Measurements from ENCODE around the gene MAP3K20. TPM values are rescaled to one million over a fixed set of nuclear protein-coding genes. Genes with fewer than 3 reads are reported as not detected.
"Not testable (repeated sequence)": the region's sequence is repeated elsewhere in the genome, so short reads cannot be mapped to it uniquely, and the experiment has no call there.

Gene MAP3K20
- total and polyA plus RNA-seq, 8 donors = 49.6 to 71.8 (median 64.6) TPM

GRCh38 chr2:173249661-173250641 lies 174.3 kb downstream of the MAP3K20 start:
- no peak for TF ChIP-seq CTCF (IDR thresholded peaks at IDR 0.05)
- Histone ChIP-seq H3K4me1 (no peaks in the 10 kb centered on the region), H3K9me3 (no peaks in the 10 kb centered on the region), H3K4me3 (no peak overlapping the region), H3K27me3 (no peaks in the 10 kb centered on the region), H3K27ac (no peak overlapping the region), H3K36me3 (peaks cover 0 to 4% of the 10 kb centered on the region in 2 donors)
- intact Hi-C loops (cut with DNase I) = no loop called here
- no peak for DNase-seq
- no peak for ATAC-seq

GRCh38 chr2:173251225-173251624 lies 175.6 kb downstream of the MAP3K20 start:
- ATAC-seq (no peak), DNase-seq (no peak)
- Histone ChIP-seq H3K4me1 (no peaks in the 10 kb centered on the region), H3K4me3 (no peak overlapping the region), H3K27ac (no peak overlapping the region), H3K9me3 (no peaks in the 10 kb centered on the region), H3K27me3 (no peaks in the 10 kb centered on the region), H3K36me3 (peaks cover 0 to 4% of the 10 kb centered on the region in 2 donors)
- no peak for TF ChIP-seq CTCF (IDR thresholded peaks at IDR 0.05)
- intact Hi-C loops (cut with DNase I) = no loop called here

GRCh38 chr2:173252581-173252980 lies 176.9 kb downstream of the MAP3K20 start:
- H3K4me1 ChIP-seq = no peaks in the 10 kb centered on the region
- DNase-seq (no peak), ATAC-seq (no peak)
- H3K4me3 ChIP-seq = no peak overlapping the region
- TF ChIP-seq CTCF (IDR thresholded peaks at IDR 0.05) = no peak
- H3K9me3 ChIP-seq = no peaks in the 10 kb centered on the region
- intact Hi-C loops (cut with DNase I) = no loop called here
- H3K36me3 ChIP-seq = peaks cover 0 to 7% of the 10 kb centered on the region in 2 donors
- no peaks in the 10 kb centered on the region for H3K27me3 ChIP-seq
- no peak overlapping the region for H3K27ac ChIP-seq

- peaks cover 0 to 14% of the 10 kb centered on the region in 2 donors for H3K36me3 ChIP-seq
- no peaks in the 10 kb centered on the region for H3K4me1 ChIP-seq
- intact Hi-C loops (cut with DNase I) = no loop called here
- H3K4me3 ChIP-seq = no peak overlapping the region
- DNase-seq (no peak), ATAC-seq (no peak)
- no peaks in the 10 kb centered on the region for H3K27me3 ChIP-seq
- no peaks in the 10 kb centered on the region for H3K9me3 ChIP-seq
- H3K27ac ChIP-seq = no peak overlapping the region
- no peak for TF ChIP-seq CTCF (IDR thresholded peaks at IDR 0.05)
Observed at GRCh38 chr2:173254659-173255058, 179.0 kb downstream of the MAP3K20 start.

- H3K27me3 ChIP-seq = no peaks in the 10 kb centered on the region
Observed at GRCh38 chr2:173258701-173259100, 183.1 kb downstream of the MAP3K20 start.

GRCh38 chr2:173262356-173262755 lies 186.7 kb downstream of the MAP3K20 start:
- Histone ChIP-seq H3K4me1 (peaks cover 0 to 28% of the 10 kb centered on the region in 2 donors), H3K27ac (peak overlapping the region in 1 of 2 donors; percentile 51), H3K36me3 (peaks cover 0 to 58% of the 10 kb centered on the region in 2 donors)
- H3K27me3 ChIP-seq; H3K9me3 ChIP-seq; intact Hi-C loops (cut with DNase I); H3K4me3 ChIP-seq; ATAC-seq: not testable (repeated sequence)
- DNase-seq = peak in 1 of 4 donors; percentile 39

More at GRCh38 chr2:173258701-173259100, 183.1 kb downstream of the MAP3K20 start:
- Histone ChIP-seq H3K36me3 (peaks cover 0 to 24% of the 10 kb centered on the region in 2 donors), H3K27ac (no peak overlapping the region), H3K9me3 (no peaks in the 10 kb centered on the region), H3K4me1 (peaks cover 0 to 14% of the 10 kb centered on the region in 2 donors), H3K4me3 (no peak overlapping the region)
- intact Hi-C loops (cut with DNase I) = no loop called here
- ATAC-seq (no peak), DNase-seq (no peak)
- TF ChIP-seq CTCF (IDR thresholded peaks at IDR 0.05) = no peak
